GM12878 (cell line): ENCODE data around the gene H2AZ1. TPM values are rescaled to one million over a fixed set of nuclear protein-coding genes. Genes with fewer than 3 reads are reported as not detected.

Experiments
- BRCA1 ChIP-seq: IDR thresholded peaks from 2 replicates; pipeline ENCODE4 v1.6.1; 2011; ENCODE audit warnings: low read depth, low read length, improper control_type of control experiment
- CBX3 ChIP-seq: fragments of 200-600 bp; sonication (generic); IDR thresholded peaks from 2 replicates; pipeline ENCODE4 v1.6.1; 2016; ENCODE audit warnings: low read depth, borderline replicate concordance
- CREM ChIP-seq: IDR thresholded peaks from 2 replicates; pipeline ENCODE4 v1.6.1; 2014; ENCODE audit warnings: antibody characterized with exemption, low read depth
- KDM1A ChIP-seq: fragments of 200-600 bp; sonication (generic); IDR thresholded peaks from 2 replicates; pipeline ENCODE4 v1.6.1; 2016; ENCODE audit warnings: borderline replicate concordance
- MEF2B ChIP-seq: fragments of 450-650 bp; IDR thresholded peaks from 2 replicates; pipeline ENCODE4 v1.6.1; 2018; ENCODE audit warnings: mild to moderate bottlenecking, moderate library complexity; ENCODE audit not compliant: partially characterized antibody, poor library complexity, severe bottlenecking
- MYB ChIP-seq: fragments of 150-350 bp; IDR thresholded peaks from 2 replicates; pipeline ENCODE4 v1.6.1; 2014; ENCODE audit warnings: mild to moderate bottlenecking, low read depth, low read length, borderline replicate concordance
- NBN ChIP-seq: fragments of 450-650 bp; IDR thresholded peaks from 2 replicates; pipeline ENCODE4 v1.6.1; 2016
- PAX8 ChIP-seq: fragments of 450-650 bp; IDR thresholded peaks from 2 replicates; pipeline ENCODE4 v1.6.1; 2017; ENCODE audit warnings: mild to moderate bottlenecking, moderate library complexity
- RAD51 ChIP-seq: fragments of 450-650 bp; IDR thresholded peaks from 2 replicates; pipeline ENCODE4 v1.6.1; 2016; ENCODE audit warnings: moderate library complexity, mild to moderate bottlenecking, inconsistent platforms
- SIX5 ChIP-seq: IDR thresholded peaks from 2 replicates; pipeline ENCODE4 v1.6.1; 2011; ENCODE audit warnings: mild to moderate bottlenecking, low read depth, low read length, moderate library complexity; ENCODE audit not compliant: severe bottlenecking
- TAF1 ChIP-seq: IDR thresholded peaks from 2 replicates; pipeline ENCODE4 v1.6.1; 2011; ENCODE audit warnings: mild to moderate bottlenecking, low read depth, low read length, borderline replicate concordance
- polyA plus RNA-seq, 11 experiments: library from polyadenylated mRNA; depleted of rRNA in 4 of 11; unstranded in 6 of 11; stranded (reverse) in 5 of 11; fragments of >200 nt; fragmentation: Nextera tagmentation in 4 of 11; fragmentation: Illumina TruSeq in 1 of 11; extraction: Ambion mirVana in 4 of 11; extraction: Trizol in 1 of 11; gene quantifications; 1 replicate in 1 of 11; 2 replicates in 10 of 11; pipeline versions ENCODE4 v1.2.1 to v1.2.3, GENCODE V29; 2011 to 2016; ENCODE audit warnings: inconsistent platforms in 2 of 11, missing spikeins in 2 of 11, low read depth in 1 of 11
- total RNA-seq, 4 experiments: library from RNA; depleted of rRNA in 3 of 4; stranded (reverse); fragments of >200 nt in 3 of 4; fragmentation: Illumina TruSeq in 1 of 4; extraction: Trizol in 1 of 4; gene quantifications; 2 replicates each; pipeline versions ENCODE4 v1.2.1 to v1.2.3, GENCODE V29; 2013 to 2021
- TF ChIP-seq, protein P1 (sequence below): IDR thresholded peaks from 2 replicates; pipeline ENCODE4 v1.6.1; 2011; ENCODE audit warnings: mild to moderate bottlenecking, low read depth, low read length, moderate library complexity; ENCODE audit not compliant: insufficient replicate concordance
- TF ChIP-seq, protein P2 (sequence below), 3 experiments: IDR thresholded peaks in 2 of 3; conservative IDR thresholded peaks in 1 of 3; 2 replicates each; pipeline ENCODE4 v1.5.1; 2011; ENCODE audit warnings: low read depth in 3 of 3, low read length in 3 of 3, mild to moderate bottlenecking in 3 of 3, control low read depth in 2 of 3, moderate library complexity in 2 of 3, inconsistent platforms in 1 of 3, mixed read lengths in 1 of 3; ENCODE audit not compliant: control insufficient read depth in 2 of 3, insufficient read depth in 1 of 3; ENCODE audit errors: extremely low read depth in 1 of 3
- TF ChIP-seq, protein P3 (sequence below): fragments of 450-650 bp; IDR thresholded peaks from 2 replicates; pipeline ENCODE4 v1.6.1; 2018; ENCODE audit warnings: mild to moderate bottlenecking, low read depth, moderate library complexity; ENCODE audit not compliant: partially characterized antibody
- TF ChIP-seq, protein P4 (sequence below): fragments of 150-350 bp; IDR thresholded peaks from 2 replicates; pipeline ENCODE4 v1.6.1; 2016; ENCODE audit warnings: low read depth, low read length
- TF ChIP-seq, protein P5 (sequence below): IDR thresholded peaks from 2 replicates; pipeline ENCODE4 v1.6.1; 2011; ENCODE audit warnings: low read depth, low read length, improper control_type of control experiment, borderline replicate concordance

H2AZ1 gene
- total and polyA plus RNA-seq, 10 of the 15 experiments (the other 5 are each of a cell fraction or from before 2014, with no cell fraction given), result 652 to 4,800 (median 898) TPM

DNA sequence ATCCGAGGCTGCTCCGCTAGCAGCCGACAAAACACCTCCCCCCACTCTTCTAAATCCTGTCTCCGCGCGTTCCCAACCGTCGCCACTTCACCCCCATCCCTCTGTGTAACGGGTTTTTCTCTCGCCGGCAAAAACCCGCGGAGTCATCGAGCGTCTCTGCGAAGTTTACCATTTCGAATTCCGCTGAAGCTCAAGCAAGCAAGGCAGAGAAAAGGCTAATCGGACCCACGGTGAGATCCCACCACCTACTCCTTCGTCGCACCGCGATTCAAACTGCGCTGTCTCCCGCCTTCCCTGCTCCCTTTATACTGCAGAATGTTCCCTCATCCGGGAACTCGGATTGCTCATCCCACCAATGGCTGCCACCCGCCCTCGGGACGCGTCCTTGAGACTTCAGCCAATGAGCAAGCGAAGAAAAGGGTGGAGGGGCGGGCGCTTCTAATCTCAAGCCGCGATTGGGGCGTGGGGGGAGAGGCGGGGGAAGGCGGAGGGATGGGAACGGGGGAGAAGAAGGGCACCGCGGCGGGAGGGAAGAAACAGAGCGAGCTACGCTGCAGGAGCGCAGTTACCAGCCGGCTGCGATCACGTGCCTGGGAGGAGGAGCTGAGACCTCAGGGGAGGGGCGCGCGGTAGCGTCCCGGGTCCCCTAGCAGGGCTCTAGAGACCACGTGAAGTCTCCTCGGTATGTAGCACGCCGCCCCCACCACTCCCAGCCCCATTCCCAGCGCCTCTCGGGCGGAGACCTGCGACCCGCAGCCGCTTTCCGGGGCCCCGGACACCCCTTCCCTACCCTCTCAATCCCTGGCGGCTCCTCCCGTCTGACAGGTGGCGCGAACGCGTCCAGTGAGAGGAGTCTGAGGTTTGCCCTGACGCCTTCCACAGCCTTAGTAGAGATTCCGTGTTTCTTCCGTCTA, at the start of gene H2AZ1 (continued):
- TF ChIP-seq MYB, result no peak
- peak; percentile 51 for TF ChIP-seq NBN
- TF ChIP-seq KDM1A, result no peak
- TF ChIP-seq, protein P1, sequence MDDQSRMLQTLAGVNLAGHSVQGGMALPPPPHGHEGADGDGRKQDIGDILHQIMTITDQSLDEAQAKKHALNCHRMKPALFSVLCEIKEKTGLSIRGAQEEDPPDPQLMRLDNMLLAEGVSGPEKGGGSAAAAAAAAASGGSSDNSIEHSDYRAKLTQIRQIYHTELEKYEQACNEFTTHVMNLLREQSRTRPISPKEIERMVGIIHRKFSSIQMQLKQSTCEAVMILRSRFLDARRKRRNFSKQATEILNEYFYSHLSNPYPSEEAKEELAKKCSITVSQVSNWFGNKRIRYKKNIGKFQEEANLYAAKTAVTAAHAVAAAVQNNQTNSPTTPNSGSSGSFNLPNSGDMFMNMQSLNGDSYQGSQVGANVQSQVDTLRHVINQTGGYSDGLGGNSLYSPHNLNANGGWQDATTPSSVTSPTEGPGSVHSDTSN, result no peak
- TF ChIP-seq, protein P2, sequence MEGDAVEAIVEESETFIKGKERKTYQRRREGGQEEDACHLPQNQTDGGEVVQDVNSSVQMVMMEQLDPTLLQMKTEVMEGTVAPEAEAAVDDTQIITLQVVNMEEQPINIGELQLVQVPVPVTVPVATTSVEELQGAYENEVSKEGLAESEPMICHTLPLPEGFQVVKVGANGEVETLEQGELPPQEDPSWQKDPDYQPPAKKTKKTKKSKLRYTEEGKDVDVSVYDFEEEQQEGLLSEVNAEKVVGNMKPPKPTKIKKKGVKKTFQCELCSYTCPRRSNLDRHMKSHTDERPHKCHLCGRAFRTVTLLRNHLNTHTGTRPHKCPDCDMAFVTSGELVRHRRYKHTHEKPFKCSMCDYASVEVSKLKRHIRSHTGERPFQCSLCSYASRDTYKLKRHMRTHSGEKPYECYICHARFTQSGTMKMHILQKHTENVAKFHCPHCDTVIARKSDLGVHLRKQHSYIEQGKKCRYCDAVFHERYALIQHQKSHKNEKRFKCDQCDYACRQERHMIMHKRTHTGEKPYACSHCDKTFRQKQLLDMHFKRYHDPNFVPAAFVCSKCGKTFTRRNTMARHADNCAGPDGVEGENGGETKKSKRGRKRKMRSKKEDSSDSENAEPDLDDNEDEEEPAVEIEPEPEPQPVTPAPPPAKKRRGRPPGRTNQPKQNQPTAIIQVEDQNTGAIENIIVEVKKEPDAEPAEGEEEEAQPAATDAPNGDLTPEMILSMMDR (IDR thresholded peaks at IDR 0.05 in 2 of 3, conservative IDR thresholded peaks at IDR 0.05 in 1 of 3; ENCODE audit: control insufficient read depth in 2 of 3, extremely low read depth in 1 of 3, insufficient read depth in 1 of 3, low read depth in 3 of 3, low read length in 3 of 3), result no peak
- TF ChIP-seq, protein P3, sequence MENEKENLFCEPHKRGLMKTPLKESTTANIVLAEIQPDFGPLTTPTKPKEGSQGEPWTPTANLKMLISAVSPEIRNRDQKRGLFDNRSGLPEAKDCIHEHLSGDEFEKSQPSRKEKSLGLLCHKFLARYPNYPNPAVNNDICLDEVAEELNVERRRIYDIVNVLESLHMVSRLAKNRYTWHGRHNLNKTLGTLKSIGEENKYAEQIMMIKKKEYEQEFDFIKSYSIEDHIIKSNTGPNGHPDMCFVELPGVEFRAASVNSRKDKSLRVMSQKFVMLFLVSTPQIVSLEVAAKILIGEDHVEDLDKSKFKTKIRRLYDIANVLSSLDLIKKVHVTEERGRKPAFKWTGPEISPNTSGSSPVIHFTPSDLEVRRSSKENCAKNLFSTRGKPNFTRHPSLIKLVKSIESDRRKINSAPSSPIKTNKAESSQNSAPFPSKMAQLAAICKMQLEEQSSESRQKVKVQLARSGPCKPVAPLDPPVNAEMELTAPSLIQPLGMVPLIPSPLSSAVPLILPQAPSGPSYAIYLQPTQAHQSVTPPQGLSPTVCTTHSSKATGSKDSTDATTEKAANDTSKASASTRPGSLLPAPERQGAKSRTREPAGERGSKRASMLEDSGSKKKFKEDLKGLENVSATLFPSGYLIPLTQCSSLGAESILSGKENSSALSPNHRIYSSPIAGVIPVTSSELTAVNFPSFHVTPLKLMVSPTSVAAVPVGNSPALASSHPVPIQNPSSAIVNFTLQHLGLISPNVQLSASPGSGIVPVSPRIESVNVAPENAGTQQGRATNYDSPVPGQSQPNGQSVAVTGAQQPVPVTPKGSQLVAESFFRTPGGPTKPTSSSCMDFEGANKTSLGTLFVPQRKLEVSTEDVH, result peak; percentile 76
- TF ChIP-seq, protein P4, sequence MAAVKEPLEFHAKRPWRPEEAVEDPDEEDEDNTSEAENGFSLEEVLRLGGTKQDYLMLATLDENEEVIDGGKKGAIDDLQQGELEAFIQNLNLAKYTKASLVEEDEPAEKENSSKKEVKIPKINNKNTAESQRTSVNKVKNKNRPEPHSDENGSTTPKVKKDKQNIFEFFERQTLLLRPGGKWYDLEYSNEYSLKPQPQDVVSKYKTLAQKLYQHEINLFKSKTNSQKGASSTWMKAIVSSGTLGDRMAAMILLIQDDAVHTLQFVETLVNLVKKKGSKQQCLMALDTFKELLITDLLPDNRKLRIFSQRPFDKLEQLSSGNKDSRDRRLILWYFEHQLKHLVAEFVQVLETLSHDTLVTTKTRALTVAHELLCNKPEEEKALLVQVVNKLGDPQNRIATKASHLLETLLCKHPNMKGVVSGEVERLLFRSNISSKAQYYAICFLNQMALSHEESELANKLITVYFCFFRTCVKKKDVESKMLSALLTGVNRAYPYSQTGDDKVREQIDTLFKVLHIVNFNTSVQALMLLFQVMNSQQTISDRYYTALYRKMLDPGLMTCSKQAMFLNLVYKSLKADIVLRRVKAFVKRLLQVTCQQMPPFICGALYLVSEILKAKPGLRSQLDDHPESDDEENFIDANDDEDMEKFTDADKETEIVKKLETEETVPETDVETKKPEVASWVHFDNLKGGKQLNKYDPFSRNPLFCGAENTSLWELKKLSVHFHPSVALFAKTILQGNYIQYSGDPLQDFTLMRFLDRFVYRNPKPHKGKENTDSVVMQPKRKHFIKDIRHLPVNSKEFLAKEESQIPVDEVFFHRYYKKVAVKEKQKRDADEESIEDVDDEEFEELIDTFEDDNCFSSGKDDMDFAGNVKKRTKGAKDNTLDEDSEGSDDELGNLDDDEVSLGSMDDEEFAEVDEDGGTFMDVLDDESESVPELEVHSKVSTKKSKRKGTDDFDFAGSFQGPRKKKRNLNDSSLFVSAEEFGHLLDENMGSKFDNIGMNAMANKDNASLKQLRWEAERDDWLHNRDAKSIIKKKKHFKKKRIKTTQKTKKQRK, result no peak
- TF ChIP-seq RAD51, result peak; percentile 92
- TF ChIP-seq CREM, result peak; percentile 76
- TF ChIP-seq, protein P5, sequence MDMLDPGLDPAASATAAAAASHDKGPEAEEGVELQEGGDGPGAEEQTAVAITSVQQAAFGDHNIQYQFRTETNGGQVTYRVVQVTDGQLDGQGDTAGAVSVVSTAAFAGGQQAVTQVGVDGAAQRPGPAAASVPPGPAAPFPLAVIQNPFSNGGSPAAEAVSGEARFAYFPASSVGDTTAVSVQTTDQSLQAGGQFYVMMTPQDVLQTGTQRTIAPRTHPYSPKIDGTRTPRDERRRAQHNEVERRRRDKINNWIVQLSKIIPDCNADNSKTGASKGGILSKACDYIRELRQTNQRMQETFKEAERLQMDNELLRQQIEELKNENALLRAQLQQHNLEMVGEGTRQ, result peak; percentile 85
- no peak for TF ChIP-seq MEF2B
- TF ChIP-seq CBX3, result no peak
- TF ChIP-seq SIX5, result no peak
- no peak for TF ChIP-seq PAX8
- peak; percentile 96 for TF ChIP-seq TAF1
- no peak for TF ChIP-seq BRCA1
